HG02642 (cell line): ENCODE results near the gene OSBPL5.
"Not testable (repeated sequence)": the region's sequence is repeated elsewhere in the genome, so short reads cannot be mapped to it uniquely, and the experiment has no call there.

Experiments
- ATAC-seq: cut with Tn5 transposase; IDR thresholded peaks from one replicate; pipeline ENCODE4 v1.9.1; 2021; ENCODE audit warnings: mild to moderate bottlenecking; ENCODE audit not compliant: unreplicated experiment, poor library complexity

Gene OSBPL5

GRCh38 chr11:3089236-3090061, 75.7 kb downstream of the OSBPL5 start:
- no peak for ATAC-seq

- ATAC-seq, result no peak
Observed at GRCh38 chr11:3088806-3089205, 76.3 kb downstream of the OSBPL5 start.

- ATAC-seq, result no peak
Observed at GRCh38 chr11:3087821-3088800, 77.0 kb downstream of the OSBPL5 start.

GRCh38 chr11:3087373-3087772, 77.7 kb downstream of the OSBPL5 start:
- ATAC-seq, result no peak

GRCh38 chr11:3086671-3087150, 78.4 kb downstream of the OSBPL5 start:
- no peak for ATAC-seq

- no peak for ATAC-seq
Observed at GRCh38 chr11:3086114-3086513, 79.0 kb downstream of the OSBPL5 start.

- no peak for ATAC-seq
Observed at GRCh38 chr11:3085052-3085451, 80.1 kb downstream of the OSBPL5 start.

GRCh38 chr11:3083321-3083720, 81.8 kb downstream of the OSBPL5 start:
- ATAC-seq, result no peak

- ATAC-seq, result no peak
Observed at GRCh38 chr11:3081386-3081751, 83.7 kb downstream of the OSBPL5 start.

- ATAC-seq, result no peak
Observed at GRCh38 chr11:3080733-3081385, 84.3 kb downstream of the OSBPL5 start.

GRCh38 chr11:3080104-3080503, 85.0 kb downstream of the OSBPL5 start:
- ATAC-seq, result no peak

- ATAC-seq, result no peak
Observed at GRCh38 chr11:3077846-3078440, 87.2 kb downstream of the OSBPL5 start.

- no peak for ATAC-seq
Observed at GRCh38 chr11:3077189-3077836, 87.8 kb downstream of the OSBPL5 start.

- ATAC-seq, result no peak
Observed at GRCh38 chr11:3074912-3075589, 90.1 kb downstream of the OSBPL5 start.

GRCh38 chr11:3073029-3073435, 92.1 kb downstream of the OSBPL5 start:
- ATAC-seq, result no peak

GRCh38 chr11:3069425-3069824, 95.7 kb downstream of the OSBPL5 start:
- no peak for ATAC-seq

- ATAC-seq, result not testable (repeated sequence)
Observed at GRCh38 chr11:3066308-3066707, 98.8 kb downstream of the OSBPL5 start.

- ATAC-seq, result not testable (repeated sequence)
Observed at GRCh38 chr11:3064709-3065108, 100.4 kb downstream of the OSBPL5 start.

- ATAC-seq, result not testable (repeated sequence)
Observed at GRCh38 chr11:3063876-3064275, 101.2 kb downstream of the OSBPL5 start.
